GM19193 (cell line): ENCODE results near the gene ADGRF4.

Experiments
- POLR2A ChIP-seq: IDR thresholded peaks from 4 replicates; pipeline ENCODE4 v1.6.1; 2011; ENCODE audit not compliant: insufficient read depth, insufficient read length; ENCODE audit errors: extremely low read depth

Gene ADGRF4

GRCh38 chr6:47743744-47744143 is 45.4 kb downstream of the ADGRF4 start:
- no peak for TF ChIP-seq POLR2A

DNA sequence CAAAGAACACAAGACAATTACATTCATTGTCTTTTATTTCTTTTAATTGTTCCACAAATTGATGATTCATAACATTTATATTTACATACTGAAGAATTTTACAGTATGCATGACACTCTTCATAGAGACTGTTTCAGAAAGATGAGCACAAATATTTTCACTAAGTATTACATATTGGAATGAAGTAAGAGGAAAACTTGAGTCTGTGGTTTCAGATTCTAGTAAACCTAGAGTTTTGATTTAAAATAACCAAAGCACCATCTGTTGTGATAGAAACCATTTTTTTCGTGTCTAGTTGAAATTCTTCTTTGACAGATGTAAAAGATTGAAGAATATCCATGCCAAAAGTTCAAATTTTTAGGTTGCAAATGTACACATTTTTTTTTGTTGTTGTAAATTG is 51.4 kb downstream of the ADGRF4 start:
- TF ChIP-seq POLR2A, result no peak

DNA sequence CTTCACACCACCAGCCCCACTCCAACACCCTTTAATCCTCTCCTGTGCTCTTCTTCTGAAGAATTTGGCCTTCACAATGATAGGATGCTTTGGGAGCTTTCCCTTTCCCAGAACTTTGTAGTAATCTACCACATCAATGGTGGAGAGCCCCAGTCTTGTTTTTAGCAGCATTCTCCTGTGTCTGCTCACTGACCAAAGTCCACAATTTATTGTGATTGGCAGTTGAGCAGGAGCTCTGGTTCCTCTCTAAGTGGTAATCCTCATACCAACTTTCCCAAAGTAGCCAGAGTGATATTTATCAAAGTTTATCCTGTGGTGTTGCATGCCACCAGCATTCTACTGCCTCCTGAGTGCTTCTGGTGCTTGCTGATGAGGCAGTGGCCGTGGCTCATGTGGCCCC is 54.4 kb downstream of the ADGRF4 start:
- no peak for TF ChIP-seq POLR2A

DNA sequence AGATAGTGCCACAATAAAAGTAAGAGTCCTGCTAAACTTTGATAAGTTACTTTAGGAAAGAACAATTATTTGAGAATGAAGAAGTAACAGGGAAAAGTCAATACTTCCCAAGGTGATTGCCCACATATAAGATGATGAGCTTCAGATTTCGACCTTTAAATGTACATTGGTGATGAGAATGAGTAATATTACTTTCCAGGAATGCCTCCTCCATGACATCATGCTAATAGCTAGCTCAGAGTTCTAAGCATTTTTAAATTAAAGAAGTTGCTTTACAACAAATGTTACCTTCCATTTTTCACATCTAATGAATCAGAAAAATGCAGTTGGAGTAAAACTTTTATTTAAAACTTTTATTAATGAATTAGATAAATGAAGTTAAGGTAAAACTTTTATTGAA is 61.0 kb downstream of the ADGRF4 start:
- TF ChIP-seq POLR2A, result no peak

- no peak for TF ChIP-seq POLR2A
These were observed 64.1 kb downstream of the ADGRF4 start for GRCh38 chr6:47762502-47762901.

- no peak for TF ChIP-seq POLR2A
These were observed 68.1 kb downstream of the ADGRF4 start for GRCh38 chr6:47766445-47766844.

DNA sequence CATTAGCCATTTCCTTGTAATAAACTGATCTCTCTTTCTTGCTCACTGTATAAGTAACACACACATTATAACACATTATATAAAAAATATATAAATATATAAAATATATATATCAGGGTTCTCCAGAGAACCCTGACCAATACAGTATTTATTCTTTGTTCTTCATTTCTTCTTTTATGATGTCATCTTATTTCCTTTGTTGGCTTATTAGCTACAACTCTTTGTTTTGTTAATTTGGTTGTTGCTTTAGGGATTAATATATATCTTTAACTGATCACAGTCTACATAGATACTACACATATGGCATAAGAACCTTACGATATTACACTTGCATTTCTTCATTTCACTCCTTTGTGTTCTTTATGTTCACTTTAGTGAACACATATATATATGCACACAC is 68.7 kb downstream of the ADGRF4 start:
- no peak for TF ChIP-seq POLR2A

- TF ChIP-seq POLR2A, result no peak
These were observed 71.6 kb downstream of the ADGRF4 start for GRCh38 chr6:47769982-47770381.
